NCI-H1105 treated with DMSO at 0.1 percent for 48 hours (cell line): ENCODE data around the gene AATF.

Source experiments
- DNase-seq: peaks from one replicate; lab custom pipeline; 2025; lab: John Stamatoyannopoulos, UW

Gene AATF

DNA sequence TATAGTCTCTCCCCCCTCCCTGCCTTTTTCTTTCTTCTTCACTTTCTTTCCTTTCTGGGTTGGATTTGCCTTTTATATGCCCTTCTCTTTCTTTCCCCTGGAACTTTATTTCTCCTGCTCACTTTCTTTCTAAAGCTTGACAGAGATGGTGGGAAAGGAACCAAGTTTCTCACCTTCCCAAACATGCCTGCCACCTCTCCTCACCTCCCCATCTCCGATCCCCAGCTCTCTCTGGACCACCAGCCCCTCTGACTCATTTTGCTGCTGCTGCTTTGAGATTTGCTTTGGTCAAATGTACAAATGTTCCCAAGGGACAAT is 18.2 kb upstream of the AATF start:
- DNase-seq, result no peak

DNA sequence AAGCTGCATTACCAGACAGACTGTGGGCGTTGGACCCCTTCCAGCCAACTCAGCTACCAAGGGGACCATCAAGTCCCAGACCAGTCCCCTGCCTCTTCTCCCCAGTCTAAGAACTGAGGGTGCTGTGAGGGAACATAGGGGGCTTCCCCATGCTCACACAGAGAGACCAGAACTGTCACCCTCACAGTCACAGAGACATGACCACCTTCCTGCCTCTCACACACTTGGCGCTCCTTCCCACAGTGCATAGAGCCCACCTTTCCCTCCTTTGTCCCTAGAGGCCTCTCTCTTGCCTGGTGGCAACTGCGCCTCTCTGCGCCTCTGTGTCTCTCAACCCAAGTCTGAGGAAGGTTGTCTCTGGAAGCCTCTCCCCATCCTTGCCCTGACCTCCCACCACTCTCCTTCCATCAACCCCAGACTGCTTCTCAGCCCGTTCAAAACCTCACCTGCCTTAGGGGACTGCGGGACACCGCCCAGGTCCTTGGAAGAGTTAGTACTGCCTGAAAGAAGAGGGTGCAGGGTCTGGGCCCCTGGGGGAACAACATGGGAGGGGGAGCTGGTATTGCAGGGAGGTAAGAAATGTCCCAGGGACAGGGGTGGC is 17.6 kb upstream of the AATF start:
- DNase-seq, result no peak

DNA sequence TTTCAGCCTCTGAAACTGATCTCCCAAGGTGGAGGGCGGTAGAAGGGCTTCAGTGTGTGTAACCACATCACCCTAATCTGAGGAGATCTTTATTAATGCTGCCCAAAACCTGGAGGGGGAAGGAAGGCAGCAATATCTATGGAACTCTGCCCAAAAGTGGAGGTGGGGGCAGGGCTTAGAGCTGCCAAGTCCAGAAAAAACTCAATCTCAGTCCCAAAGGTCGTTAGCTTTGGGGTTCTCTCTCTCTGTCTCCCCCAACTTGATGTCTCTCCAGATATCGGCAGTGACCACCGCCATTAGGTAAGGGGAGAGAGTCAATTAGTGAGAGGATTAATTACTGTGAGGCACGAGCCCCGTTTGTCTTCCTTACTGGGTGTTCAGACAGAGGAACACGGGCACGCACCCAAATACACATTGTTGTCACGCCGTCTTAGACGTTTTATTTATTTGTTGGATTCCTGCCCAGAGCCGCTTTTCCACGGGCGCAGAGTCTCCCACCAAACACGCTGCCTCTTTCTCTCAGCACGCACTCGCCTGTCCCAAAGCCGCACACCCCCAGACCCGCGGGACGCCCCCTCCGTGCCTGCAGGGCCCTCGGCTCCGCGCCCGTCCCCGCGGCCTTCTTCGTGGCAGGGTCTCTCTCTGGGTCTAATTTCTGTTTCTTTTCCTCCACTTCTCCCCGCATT is 16.9 kb upstream of the AATF start:
- DNase-seq, result peak; percentile 57

DNA sequence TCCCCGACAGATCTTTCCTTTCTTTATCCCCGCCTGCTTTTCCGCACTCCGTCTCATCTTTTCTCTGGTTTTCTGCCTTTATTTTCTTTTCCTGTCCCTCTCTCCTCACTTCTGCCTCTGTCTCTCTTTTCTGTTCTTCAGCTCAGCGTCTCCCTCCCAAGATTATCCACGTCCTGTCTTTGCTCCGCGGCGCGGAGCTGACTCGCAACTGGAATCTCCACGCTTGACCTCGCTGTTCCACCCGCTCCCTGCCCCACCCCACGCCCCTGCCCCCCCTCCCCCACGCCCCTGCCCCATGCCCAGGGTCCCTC is 16.4 kb upstream of the AATF start:
- no peak for DNase-seq

DNA sequence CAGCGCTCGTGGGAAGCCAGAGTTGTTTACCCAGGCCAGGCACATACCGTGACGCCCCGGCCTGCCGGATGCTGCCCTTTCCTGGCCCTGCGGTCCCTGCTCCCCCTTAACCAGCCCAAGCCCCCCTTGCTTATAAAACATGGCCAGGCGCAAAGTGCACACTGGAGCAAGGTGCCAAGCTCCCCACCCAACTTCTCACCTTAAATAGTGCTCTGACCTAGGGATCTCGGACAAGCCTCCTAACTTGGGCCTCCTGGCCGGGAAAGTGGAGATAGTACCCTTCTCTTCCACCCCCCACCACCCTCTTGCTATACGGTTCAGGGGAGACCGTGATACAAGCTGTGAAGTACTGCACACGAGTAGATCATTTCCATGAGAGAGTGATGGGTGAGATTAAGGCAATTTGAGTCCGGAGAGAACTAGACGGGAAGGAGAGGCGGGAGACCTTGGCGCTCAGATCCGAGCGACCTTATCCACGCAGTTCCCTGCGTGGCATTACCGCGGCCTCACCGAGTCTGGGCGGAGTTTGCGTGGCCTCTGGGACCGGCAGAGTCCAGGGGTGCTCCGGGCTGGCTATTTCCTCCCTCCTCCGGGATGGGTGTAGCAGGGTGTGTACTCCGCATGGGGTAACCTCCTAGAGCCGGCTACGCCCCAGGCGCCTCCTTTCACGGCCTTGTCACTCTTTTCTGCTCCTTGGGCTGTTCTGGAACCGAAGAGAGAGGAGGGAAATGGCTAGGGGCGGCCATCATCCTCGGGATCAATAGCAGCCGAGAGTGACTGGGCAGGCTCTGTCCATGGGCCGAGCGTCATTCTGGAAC is 15.9 kb upstream of the AATF start:
- DNase-seq, result no peak

DNA sequence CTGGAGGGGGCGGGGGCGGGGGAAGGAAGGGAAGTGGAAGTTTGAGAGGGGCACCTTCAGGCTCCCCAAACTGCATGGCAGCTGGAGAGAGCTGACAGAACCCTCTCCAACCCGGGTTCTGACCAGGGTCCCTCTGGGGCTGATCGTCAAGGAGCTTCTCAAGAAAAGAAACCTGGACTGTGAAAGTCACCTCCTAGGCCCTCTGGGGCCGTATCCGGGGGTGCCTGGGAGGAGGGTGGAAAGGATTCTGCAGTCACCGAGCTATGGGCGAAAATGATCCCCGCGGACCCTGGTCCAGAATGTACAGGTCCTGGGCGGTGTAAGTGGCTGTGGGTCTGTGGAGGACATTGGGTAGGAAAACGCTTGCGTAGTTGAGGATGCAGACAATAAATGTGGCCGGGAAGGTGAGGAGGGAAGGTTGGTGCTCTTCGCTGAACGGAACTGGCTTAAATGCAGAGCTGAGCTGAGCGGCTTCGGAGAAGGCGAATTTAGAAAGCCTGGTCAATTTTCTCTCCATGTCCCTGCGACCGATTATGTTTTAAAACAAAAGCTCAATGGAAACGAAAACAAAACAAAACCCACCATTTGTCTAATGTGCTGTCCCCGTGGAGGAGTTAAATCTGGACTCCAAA is 15.1 kb upstream of the AATF start:
- DNase-seq, result no peak

DNA sequence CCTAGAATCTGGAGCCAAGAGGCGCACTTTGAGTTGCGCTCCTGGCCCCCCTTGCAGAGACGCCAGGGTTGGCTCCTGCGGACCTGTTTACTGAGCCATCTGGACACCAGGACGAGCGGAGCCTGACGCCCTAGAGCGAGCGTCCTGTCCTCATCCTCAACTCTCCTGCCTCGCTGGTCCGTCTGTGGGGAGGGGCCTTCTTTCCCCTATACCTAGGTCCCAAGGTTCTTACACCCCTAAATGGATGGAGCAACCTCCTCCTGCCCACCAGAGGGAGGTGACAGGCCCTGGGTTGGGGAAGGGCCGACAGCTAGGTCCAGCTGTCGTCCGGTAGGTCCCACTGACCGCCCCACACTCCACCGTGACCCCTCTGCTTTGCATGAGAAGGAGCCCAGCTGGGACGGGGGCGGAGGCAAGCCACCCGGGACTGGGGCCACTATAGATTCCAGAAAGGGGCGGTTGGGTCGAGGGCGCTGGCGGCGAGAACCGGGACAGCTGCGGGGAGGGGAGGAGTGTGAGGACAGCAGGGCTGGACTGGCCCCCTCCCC is 14.5 kb upstream of the AATF start:
- DNase-seq, result no peak

DNA sequence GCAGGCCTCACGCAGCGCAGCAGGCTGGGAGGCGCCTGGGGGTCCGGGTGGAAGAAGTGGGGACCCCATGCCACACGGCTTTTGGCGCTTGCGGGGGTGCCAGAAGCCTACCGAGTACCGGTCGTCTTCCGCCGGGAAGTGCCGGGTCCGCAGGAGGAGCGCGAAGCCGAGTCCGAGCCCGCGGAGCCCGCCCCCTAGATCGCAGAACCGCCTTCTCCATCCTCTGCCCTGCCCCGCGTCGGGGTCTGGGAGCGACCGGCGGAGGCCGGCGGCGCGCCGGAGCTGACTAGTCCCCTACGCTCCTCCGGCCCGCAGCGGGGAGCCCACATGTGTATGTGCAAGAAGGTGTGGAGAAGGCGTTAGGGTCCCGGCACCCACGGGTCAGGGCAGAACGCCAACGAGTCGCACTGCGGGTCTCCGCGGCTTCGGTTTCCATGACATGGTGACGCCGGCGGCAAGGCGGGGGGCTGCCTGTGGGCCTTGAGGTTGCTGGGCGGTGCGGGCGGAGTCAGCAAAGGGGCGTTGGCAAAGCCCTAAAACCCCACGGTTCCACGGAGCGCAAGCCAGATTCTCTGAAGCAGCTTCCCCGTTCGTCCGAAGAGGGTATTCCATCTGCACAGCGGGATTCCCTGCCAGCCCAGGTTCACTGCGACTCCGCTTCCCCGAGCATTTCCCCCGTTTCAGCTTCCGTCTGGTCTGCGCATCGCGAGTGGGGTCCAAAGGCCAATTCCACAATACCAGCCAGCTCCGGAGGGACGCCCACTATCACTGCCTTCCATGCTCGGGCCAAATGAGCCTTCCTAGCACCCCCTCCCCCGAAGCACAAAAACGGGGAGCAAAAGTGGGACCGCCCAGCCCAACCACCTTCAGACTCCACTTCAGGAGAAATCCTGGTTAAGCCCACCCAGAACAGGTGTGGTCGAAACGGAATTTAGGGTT is 13.8 kb upstream of the AATF start:
- no peak for DNase-seq

DNA sequence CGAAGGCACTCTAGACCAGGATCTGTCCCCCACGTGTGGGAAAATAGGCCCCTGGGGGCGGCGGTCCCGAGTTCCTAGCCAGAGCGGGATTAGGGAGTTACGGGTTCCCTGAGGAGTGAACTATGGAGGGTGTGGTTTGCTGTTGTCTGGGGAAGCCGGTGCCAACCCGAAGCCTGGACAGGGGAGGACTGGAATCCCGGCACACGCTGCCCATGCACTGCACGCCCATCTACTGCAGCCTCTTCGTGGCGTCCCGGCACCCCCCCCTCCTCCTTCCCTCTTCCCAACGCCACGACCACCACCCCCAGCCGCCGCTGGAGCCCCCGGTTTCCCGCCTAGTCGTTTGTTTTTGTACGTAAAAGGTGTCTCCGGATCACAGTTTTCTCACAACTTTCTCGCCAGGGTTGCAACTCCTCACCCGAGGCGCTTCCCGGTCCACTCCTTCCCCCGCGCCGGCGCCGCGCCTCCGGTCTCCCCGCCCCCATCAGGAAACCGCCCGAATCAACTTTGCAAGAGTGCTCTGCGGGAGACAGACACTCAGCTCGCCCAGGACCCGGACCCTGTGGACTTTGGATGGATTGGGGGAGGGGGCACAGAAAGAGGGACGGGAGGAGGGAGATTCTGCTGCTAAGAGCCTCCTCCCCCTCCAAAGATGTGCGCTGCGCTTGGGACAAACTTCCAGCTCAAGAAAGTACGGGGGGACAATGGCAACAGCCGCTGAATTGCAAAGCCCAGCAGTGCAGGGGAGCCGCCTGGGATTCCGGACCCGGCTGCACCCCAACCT is 12.9 kb upstream of the AATF start:
- DNase-seq, result no peak

DNA sequence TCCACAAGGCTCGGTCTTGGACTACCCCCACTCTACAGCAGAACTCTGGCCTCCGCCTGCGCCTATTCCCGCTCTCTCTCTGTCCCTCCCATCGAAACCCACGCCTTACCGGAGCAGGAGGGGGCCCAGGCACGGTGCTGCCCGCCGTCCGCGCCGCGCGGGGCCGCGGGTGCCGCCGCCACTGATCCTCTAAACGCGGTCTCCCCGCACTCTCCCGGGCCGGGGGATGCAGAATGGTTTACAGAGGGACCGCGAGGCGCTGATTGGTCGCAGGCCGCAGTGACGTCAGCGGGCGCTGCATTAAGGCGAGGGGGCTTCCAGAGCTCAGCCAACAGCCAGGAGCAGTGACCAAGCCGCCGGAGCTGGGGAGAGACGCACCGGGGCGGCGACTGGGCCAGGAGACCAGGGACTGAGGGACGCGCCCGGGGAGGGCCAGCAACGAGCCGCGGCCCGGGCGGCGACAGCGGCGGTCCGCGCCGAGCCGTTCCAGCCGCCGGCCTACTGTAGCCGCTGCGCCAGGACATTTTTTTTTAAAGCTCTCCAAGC is 12.2 kb upstream of the AATF start:
- DNase-seq, result peak; percentile 32

DNA sequence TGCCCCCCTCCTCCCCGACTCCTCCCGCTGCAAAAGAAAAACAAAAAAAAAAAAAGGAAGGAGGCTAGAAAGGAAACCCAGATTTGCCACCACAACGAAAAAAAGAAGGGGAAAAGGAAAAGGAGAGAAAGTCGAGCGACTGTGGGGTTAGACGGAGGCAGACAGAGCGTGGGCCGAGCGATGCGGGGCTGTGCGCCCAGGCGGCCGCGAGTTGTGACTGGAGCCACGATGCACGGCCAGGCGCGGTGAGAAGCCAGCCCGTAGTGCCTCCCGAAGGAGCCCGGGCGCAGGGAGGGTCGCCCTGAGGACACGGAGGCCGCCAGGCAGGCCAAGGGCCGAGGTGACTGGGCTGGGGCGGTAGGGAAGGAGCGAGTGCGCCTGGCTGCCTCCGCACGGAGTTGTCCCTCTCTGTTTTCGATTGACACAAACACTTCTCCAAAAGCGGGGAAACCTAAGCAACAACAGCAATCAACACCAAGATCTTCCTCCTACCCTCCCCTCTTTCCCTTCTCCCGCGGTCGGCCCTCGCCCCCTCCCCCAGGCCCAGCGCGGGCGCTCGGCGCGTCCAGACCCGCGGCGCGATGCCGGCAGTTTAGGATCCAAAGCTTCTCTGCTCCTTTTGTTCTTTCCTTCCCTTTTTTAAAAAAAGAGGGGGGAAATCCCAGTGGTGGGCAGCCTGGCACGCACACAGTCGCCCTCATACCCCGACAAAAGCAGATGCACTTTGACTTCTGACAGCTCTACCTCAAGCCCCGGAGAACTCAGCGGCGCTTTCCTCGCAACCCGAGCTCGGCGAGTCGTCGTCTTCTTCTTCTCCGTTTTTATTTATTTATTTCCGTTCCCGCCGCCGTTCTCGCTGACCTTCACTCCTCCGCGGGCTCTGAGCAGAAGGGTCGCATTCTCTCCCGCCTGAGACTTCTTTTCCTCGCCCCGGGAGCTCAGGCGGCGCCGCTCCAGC is 11.5 kb upstream of the AATF start, which contains the start of gene LHX1:
TSS of gene LHX1 (plus strand) at position 475 of the 958 bp plus-strand sequence. CDS start 723 bp downstream, outside the sequence.
- no peak for DNase-seq

DNA sequence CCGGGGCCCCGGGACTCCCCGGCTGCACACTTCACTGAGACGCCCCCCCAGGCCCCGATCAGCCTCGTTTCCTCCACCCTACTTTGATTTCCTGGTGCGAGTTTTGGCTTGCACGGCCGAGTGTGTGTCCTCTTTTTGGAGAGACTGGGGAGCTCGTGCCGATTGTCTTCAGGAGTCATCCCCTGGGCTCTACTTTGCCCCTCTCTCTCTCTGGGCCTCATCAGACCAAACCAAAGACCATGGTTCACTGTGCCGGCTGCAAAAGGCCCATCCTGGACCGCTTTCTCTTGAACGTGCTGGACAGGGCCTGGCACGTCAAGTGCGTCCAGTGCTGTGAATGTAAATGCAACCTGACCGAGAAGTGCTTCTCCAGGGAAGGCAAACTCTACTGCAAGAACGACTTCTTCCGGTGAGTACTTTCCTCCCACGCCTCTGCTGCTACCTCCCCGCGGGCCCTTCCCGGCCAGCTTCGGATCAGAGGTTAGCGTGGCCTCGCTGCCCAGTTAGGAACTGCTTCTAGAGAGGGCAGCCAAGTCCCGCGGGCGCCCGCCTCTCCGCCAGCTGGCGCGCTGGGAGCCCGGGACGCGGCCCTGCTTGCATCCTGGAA is 10.7 kb upstream of the AATF start:
- peak; percentile 30 for DNase-seq

DNA sequence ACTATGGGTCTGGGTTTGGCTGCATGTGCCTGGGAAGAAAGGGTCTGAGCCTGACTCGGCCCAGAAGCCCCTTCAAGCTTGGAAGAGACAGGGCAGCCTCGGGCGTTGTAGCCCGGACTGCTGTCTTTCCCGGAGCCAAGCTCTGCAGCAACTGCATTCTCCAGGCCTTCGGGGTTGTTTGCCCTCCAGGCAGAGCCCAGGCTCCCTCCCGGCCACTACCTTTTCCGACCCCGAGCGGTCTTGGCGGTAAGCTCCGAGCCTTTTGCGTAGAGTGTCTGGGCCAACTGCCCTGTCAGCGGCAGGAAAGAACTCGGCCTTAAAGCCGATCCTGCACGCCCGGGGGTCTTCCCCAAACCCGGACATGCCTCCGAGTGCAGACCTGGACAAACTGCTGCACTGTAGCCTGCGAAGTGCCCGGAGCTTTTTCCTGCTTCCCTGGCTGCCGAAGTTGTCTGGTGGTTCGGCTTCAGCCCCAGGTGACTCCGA is 10.1 kb upstream of the AATF start:
- DNase-seq, result no peak

DNA sequence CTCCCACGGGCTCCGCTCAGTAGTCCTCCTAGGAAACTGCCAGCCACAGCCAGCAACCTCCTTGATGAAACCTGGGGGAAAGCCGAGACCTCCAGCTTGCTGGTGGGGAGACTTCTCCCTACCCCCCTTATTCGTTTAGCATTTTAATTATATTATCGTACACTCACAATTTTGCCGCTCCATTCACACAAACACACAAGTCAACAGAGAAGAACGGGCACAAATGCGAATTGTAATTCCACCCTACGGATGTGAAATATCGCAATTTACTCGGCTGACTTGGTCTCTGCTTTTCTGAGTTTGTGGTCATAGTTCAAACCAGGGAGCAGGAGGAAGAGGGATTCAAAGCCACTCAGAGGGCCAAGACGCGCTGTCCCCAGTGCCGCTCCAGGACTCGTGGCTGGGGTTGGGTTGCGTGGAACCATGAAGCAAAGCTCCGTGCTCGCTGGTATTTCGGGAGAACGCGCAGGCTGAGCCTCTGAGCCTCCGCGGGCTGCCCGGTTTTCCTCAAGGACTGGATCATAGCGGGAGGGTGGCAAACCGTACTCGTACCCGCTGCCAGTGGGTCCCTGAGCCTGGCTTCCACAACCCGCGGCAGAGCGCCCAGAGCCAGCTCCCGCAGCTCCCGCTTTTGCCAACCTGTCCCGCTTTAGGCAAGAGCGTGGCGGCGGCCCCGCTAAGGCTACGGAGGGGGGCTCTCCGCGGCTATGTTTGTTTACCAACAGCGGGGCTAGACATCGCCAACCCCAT is 9.5 kb upstream of the AATF start:
- DNase-seq, result no peak

DNA sequence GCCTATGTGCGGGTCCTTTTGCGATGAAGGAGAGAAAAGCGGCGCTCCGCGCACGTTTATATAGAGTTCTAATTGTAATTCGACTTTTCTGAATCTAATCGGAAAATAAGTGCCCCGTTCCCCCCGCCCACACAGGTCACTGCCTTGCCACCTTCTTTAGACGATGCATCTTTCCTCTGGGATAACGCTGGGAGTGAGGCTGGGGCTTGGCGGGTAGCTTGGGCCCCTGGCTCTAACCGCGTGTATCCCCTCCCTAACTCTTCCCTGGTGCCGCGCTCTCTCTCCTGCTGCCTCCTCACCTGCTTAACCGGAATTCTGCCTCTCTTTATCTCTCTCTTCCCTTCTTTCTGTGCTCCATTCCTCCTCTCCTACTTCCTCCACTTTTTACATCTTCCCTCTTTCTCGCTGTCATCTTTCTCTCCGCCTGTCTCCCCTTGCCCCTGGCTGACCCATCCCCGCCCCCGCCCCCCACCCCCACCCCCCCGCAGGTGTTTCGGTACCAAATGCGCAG is 8.9 kb upstream of the AATF start:
- DNase-seq, result no peak

DNA sequence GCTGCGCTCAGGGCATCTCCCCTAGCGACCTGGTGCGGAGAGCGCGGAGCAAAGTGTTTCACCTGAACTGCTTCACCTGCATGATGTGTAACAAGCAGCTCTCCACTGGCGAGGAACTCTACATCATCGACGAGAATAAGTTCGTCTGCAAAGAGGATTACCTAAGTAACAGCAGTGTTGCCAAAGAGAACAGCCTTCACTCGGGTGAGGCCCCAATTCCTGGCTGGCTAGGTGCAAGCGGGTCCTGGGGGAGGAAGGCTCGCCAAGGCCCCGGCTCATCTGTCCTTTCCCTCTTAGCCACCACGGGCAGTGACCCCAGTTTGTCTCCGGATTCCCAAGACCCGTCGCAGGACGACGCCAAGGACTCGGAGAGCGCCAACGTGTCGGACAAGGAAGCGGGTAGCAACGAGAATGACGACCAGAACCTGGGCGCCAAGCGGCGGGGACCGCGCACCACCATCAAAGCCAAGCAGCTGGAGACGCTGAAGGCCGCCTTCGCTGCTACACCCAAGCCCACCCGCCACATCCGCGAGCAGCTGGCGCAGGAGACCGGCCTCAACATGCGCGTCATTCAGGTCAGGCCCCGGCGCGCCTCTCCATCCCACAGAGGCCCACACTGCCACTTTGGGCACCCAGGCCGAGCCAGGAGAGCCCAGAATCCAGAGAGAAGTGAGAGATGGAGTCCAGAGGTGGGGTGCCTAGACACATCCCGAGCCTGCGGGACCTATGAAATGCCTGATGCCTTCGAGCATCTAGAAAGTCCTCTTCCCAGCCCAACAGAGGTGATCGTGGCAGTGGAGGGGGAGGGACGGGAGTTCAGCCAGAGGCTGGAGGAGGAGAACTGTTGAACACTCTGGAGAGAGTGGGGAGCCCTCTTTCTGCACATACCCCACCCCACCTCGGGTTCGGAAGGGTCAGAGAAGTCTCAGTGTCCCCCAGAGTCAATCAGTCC is 8.2 kb upstream of the AATF start:
- DNase-seq, result no peak
